NCI-H146 treated with DMSO at 0.1 percent for 48 hours (cell line): ENCODE data around the gene DPP6.

Experiments
- DNase-seq: peaks from one replicate; lab custom pipeline; 2025; ENCODE audit not compliant: unreplicated experiment; lab: John Stamatoyannopoulos, UW

The DPP6 gene

GRCh38 chr7:154394804-154395203, 342.6 kb downstream of the DPP6 start:
- no peak for DNase-seq

GRCh38 chr7:154406312-154406711, 354.1 kb downstream of the DPP6 start:
- no peak for DNase-seq

DNA sequence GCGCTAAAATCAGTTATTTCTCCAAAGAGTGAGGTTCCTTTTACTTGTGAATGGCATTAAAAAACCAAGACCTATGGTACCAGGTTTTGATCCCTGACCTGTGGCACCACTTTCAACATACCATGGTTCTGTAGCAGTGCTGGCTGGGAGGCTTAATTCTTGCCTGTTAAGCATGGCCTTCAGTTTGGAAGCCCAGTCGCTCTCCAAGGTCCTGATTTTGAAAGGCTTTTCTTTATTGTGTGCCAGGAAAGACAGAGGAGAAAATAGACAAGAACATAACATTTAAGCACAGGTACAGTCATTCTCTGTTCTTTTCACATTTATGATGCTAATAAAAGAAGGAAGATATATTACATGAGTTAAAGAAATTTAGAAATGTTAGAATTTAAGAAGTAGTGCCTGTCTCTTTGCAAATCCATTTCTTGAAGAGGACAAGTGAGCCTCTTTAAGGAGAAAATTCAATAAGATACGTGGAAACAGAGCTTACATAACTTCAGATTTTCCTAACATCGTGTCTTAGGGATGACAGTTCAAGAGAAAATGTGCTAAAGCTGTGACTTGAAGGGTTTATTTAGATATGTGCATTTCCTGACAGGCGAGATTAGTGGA, 357.6 kb downstream of the DPP6 start:
- no peak for DNase-seq

GRCh38 chr7:154412105-154412504, 359.9 kb downstream of the DPP6 start:
- DNase-seq: no peak

GRCh38 chr7:154415709-154416399, 363.7 kb downstream of the DPP6 start:
- DNase-seq: no peak

GRCh38 chr7:154416714-154417113, 364.5 kb downstream of the DPP6 start:
- no peak for DNase-seq

DNA sequence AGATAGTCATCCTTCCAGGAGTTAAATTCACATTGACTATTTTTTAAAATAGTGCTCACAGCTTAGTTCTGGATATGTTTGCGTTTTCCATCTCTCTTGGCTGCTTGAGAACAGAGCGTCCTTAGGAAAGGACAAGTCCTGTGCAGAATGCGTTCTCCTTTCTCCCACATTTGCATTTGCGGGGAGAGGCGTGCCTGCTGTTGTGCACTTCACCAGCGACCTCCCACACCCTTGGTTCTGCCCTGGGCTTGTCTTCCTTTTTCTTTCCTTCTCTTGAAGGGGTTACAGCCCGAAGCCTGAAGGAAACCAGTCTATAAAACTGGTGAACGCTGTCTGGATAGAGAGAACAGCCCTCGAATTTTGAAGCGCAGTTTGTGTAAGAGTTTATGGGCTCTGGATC, 367.1 kb downstream of the DPP6 start:
- DNase-seq: no peak

- DNase-seq: no peak
Observed at GRCh38 chr7:154423231-154423630, 371.0 kb downstream of the DPP6 start.

GRCh38 chr7:154424350-154424749, 372.2 kb downstream of the DPP6 start:
- peak; percentile 26 for DNase-seq

- no peak for DNase-seq
Observed at GRCh38 chr7:154425271-154425670, 373.1 kb downstream of the DPP6 start.

DNA sequence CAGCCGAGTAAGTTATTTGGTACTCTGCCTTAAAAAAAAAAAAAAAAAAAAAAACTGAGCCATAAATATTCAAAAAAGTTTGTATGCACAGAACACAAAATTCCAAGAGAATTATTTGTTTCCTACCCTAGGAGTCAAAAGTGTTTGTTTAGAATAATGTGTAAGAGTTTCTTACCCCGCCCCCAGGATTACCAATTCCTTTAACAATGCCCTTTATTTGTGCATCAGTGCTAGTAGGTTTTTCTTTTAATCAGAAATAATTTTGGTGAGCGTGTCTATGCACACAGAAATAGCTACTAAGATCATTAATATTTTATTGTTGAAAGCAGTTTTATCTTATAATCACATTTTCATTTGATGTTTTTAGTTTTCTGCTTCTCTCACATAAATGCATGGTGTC, 374.6 kb downstream of the DPP6 start:
- no peak for DNase-seq

GRCh38 chr7:154427533-154427932, 375.3 kb downstream of the DPP6 start:
- no peak for DNase-seq

DNA sequence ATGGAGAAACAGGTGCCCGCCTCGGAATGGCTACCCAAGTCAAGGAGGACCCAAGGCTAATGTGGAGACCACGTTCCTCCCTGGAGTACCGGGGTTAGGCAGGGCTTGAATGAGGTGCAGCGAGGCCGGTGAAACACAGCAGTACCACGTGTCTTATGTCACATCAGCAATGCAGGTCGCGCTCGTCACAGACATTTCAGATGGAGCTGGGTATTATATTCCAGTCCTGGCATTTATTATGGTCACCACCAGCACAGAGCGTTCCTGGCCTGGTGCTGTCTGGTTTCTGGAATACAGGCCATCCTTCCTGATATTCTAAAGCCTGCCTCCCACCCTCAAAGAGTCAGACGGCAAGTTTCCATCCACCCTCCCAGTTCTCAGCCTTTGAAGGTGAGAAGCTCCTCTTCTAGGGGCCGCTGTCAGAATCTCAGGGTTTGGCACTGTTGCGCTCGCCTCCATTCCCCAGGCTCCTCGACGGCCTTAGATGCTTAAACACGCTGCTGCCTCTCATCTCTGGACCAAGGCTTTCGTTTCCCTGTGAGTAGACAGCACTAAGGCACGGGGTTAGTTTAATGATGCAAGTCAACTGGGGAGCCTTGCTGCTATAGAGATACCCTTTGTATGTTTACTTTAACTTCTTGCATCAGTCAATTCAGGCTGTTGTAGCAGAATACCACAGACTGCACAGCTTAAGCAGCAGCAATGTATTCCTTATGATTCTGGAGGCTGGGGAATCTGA, 377.6 kb downstream of the DPP6 start:
- no peak for DNase-seq

DNA sequence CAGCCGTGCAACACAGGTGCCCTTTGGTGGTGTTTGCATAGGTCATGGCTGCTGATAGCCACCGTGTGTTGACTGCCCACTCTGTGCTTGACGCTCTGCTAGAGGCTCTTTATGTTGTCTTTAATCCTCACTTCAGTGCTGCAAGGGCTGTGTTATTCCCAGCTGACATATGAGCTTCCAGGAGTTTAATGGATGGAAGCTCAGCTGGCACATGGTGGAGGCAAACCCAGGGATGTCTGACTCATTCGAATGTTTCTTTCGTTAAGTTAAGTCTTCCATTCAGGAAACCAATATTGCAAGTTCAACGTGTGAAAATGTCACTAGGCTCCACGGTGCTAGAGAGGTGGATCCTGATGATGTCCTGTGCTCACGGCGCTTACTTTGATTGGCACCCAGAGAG, 378.4 kb downstream of the DPP6 start:
- no peak for DNase-seq

- no peak for DNase-seq
Observed at GRCh38 chr7:154431045-154431444, 378.8 kb downstream of the DPP6 start.

DNA sequence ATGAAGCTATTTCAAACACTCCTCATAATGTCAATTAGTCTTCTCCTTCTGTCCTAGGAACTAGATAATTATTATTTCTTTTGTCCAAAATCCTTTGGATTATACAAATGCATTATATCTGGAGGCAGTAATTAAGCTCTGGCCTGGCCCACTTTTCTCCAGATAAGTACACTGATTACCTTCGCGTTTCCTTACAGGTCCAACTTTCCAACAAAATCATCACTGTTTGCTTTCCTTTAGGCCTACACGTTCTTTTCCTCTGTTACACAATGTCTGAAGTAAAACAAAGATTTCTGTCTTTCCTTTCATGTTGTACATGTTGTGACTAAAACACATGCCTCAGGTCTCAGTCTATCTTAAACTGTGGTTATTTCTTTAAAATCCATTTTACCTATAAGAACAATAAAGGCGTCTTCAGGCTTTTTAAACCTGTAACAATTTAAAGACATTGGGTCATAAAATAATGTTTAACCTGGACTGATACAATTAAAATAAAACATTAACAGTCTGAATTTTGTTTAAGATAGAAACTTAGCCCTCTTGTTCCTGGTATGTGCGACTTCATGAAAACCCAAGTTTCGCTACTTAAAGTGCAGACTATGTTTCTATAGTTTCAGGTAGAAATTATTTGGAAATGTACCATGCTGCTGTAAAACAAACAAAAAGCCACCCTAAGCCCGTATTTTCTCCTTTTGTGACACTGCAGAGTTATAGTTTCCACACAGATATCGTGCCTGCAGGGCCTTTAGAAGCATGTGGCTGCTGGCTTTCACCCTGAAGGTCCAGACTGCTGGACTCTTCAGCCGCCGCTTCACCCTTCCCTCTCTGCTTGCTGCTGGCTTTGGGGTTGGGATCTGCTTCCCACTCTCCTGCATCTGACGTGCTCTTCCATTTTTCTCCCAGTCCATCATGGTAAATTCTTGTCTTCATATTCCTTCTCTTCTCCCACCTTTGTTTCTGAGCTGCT, 381.7 kb downstream of the DPP6 start:
- DNase-seq: no peak

DNA sequence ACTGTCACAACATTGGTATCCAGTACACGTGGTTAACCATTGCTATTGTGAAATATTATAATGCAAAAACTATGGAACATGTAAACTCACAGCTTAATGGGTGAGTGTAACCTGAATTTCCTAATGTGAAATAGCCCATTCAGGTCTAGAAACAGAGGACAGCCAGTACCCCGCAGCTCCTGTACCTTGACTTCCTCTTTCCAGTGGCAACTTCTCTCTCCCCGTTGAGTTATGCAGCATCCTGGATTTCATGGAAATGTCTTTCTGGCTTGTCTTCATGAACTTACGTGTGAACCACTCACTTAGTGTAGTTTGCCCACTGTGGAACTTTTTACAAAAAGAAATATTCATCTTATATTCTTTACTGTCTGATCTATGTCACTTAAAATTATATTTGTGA, 384.4 kb downstream of the DPP6 start:
- no peak for DNase-seq

- DNase-seq: no peak
Observed at GRCh38 chr7:154437234-154437633, 385.0 kb downstream of the DPP6 start.

GRCh38 chr7:154438571-154439367, 386.6 kb downstream of the DPP6 start:
- no peak for DNase-seq

DNA sequence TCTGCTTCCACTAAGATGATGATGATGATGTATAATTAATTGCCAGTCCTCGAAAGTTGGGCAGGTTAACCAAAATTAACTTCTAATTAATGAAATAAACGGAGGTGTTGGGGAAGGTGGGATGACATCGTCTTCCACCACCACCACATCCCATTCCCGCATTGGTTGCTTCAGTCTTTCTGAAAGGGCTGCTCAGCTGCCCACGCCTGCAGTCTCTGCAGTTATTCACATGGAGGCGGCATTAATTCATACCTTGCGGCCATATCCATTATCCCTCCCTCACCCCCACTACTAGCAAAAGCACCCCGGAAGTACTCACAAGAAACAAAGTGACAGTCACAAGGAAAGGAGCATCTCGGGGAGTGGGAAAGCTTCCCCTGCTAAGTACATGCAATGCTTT, 387.9 kb downstream of the DPP6 start:
- DNase-seq: no peak
